Gastrocnemius medialis (tissue), 4 donors: ENCODE data around the gene POU2AF1. TPM values are rescaled to one million over a fixed set of nuclear protein-coding genes. Genes with fewer than 3 reads are reported as not detected.

Experiments
- ATAC-seq, 2 donors: fragments of 150-250 bp; one replicate each; pipeline ENCODE4 v1.9.1; 2016
- DNase-seq, 2 donors: peaks; one replicate each; pipeline ENCODE4 v3.0.0-alpha.2; 2019
- H3K27ac ChIP-seq, 4 donors: fragments of 200-600 bp; sonication (generic); 1 replicate in 1 of 4; 2 replicates in 3 of 4; pipeline ENCODE4 v1.5.1; 2016 to 2018; ENCODE audit warnings: mild to moderate bottlenecking in 2 of 4, moderate library complexity in 1 of 4
- H3K27me3 ChIP-seq, 3 donors: fragments of 200-600 bp; sonication (generic) in 2 of 3; 1 replicate in 1 of 3; 2 replicates in 2 of 3; pipeline versions ENCODE4 v1.5.1 to v1.6.0; 2016 to 2019; ENCODE audit warnings: mild to moderate bottlenecking in 1 of 3, moderate library complexity in 1 of 3
- H3K36me3 ChIP-seq, 2 donors: fragments of 200-600 bp; sonication (generic) in 1 of 2; one replicate each; pipeline ENCODE4 v1.5.1; 2017 to 2018
- H3K4me1 ChIP-seq, 2 donors: fragments of 200-600 bp; sonication (generic) in 1 of 2; one replicate each; pipeline ENCODE4 v1.5.1; 2016 to 2017; ENCODE audit warnings: mild to moderate bottlenecking in 2 of 2
- H3K4me3 ChIP-seq, 4 donors: fragments of 200-600 bp; sonication (generic) in 3 of 4; 1 replicate in 1 of 4; 2 replicates in 3 of 4; pipeline ENCODE4 v1.5.1; 2016 to 2019; ENCODE audit warnings: mild to moderate bottlenecking in 2 of 4
- H3K9me3 ChIP-seq, 3 donors: fragments of 200-600 bp; sonication (generic) in 2 of 3; 1 replicate in 1 of 3; 2 replicates in 2 of 3; pipeline ENCODE4 v1.5.1; 2016 to 2019
- CTCF ChIP-seq, 5 experiments: fragments of 450-650 bp in 3 of 5; fragments of 200-600 bp in 2 of 5; sonication (generic) in 2 of 5; IDR thresholded peaks in 4 of 5; conservative IDR thresholded peaks in 1 of 5; 1 replicate in 4 of 5; 2 replicates in 1 of 5; pipeline ENCODE4 v1.5.1; 2016 to 2019; ENCODE audit warnings: antibody characterized with exemption in 5 of 5, mild to moderate bottlenecking in 3 of 5, moderate library complexity in 3 of 5
- POLR2A ChIP-seq, 2 donors: fragments of 450-650 bp; IDR thresholded peaks; one replicate each; pipeline ENCODE4 v1.6.1; 2017; ENCODE audit warnings: antibody characterized with exemption in 2 of 2, mild to moderate bottlenecking in 2 of 2, moderate library complexity in 2 of 2
- in situ Hi-C, 4 donors: fragments of 200-750 bp; cut with MboI; loops; one replicate each; pipeline versions ENCODE4 v1.15.0 to v1.8.0; 2017; ENCODE audit warnings: low sequenced_read_pairs in 4 of 4
- intact Hi-C: fragments of 100-400 bp; cut with DNase I; formaldehyde crosslinking; loops from one replicate; pipeline ENCODE4 v1.15.1; 2023; ENCODE audit warnings: low total_unique reads
- total RNA-seq, 4 donors: library from RNA; depleted of rRNA; stranded (reverse); fragments of >200 nt; gene quantifications; one replicate each; pipeline versions ENCODE4 v1.1.0 to v1.2.3, GENCODE V29; 2016

POU2AF1 gene
- total RNA-seq, 4 donors from 2014 or later = 0.29 to 0.78 TPM; not detected in 2

GRCh38 chr11:111307472-111308108 lies 71.5 kb downstream of the POU2AF1 start:
- in situ Hi-C loops = no loop called here

GRCh38 chr11:111306321-111306720 lies 72.8 kb downstream of the POU2AF1 start:
- Histone ChIP-seq H3K36me3 (no peaks in the 10 kb centered on the region), H3K27me3 (no peaks in the 10 kb centered on the region), H3K27ac (no peak overlapping the region), H3K9me3 (no peaks in the 10 kb centered on the region), H3K4me1 (peaks cover 0 to 3% of the 10 kb centered on the region in 2 donors), H3K4me3 (no peak overlapping the region)
- intact Hi-C loops = no loop called here
- in situ Hi-C loops = no loop called here
- no peak for ATAC-seq
- no peak for TF ChIP-seq POLR2A (IDR thresholded peaks at IDR 0.05)
- no peak for TF ChIP-seq CTCF (IDR thresholded peaks at IDR 0.05 in 4 of 5, conservative IDR thresholded peaks at IDR 0.05 in 1 of 5)
- DNase-seq = no peak

More at GRCh38 chr11:111307472-111308108, 71.5 kb downstream of the POU2AF1 start:
- ATAC-seq (no peak), DNase-seq (no peak)
- Histone ChIP-seq H3K27me3 (no peaks in the 10 kb centered on the region), H3K4me3 (no peak overlapping the region), H3K36me3 (no peaks in the 10 kb centered on the region), H3K27ac (no peak overlapping the region), H3K4me1 (peaks cover 0 to 3% of the 10 kb centered on the region in 2 donors), H3K9me3 (no peaks in the 10 kb centered on the region)
- TF ChIP-seq CTCF (IDR thresholded peaks at IDR 0.05 in 4 of 5, conservative IDR thresholded peaks at IDR 0.05 in 1 of 5) (no peak), POLR2A (IDR thresholded peaks at IDR 0.05) (no peak)
- intact Hi-C loops = no loop called here

GRCh38 chr11:111305876-111306275 lies 73.2 kb downstream of the POU2AF1 start:
- DNase-seq = no peak
- H3K4me3 ChIP-seq = no peak overlapping the region
- no peaks in the 10 kb centered on the region for H3K9me3 ChIP-seq
- no peak overlapping the region for H3K27ac ChIP-seq
- no peaks in the 10 kb centered on the region for H3K36me3 ChIP-seq
- ATAC-seq = no peak
- peaks cover 0 to 3% of the 10 kb centered on the region in 2 donors for H3K4me1 ChIP-seq
- in situ Hi-C loops = no loop called here
- intact Hi-C loops = no loop called here
- H3K27me3 ChIP-seq = no peaks in the 10 kb centered on the region
- TF ChIP-seq POLR2A (IDR thresholded peaks at IDR 0.05) (no peak), CTCF (IDR thresholded peaks at IDR 0.05 in 4 of 5, conservative IDR thresholded peaks at IDR 0.05 in 1 of 5) (no peak)

GRCh38 chr11:111305162-111305802 lies 73.8 kb downstream of the POU2AF1 start:
- in situ Hi-C loops (no loop called here), intact Hi-C loops (no loop called here)
- Histone ChIP-seq H3K4me3 (no peak overlapping the region), H3K4me1 (peaks cover 0 to 3% of the 10 kb centered on the region in 2 donors), H3K27ac (no peak overlapping the region), H3K27me3 (no peaks in the 10 kb centered on the region), H3K9me3 (no peaks in the 10 kb centered on the region), H3K36me3 (no peaks in the 10 kb centered on the region)
- DNase-seq = no peak
- TF ChIP-seq CTCF (IDR thresholded peaks at IDR 0.05 in 4 of 5, conservative IDR thresholded peaks at IDR 0.05 in 1 of 5) (no peak), POLR2A (IDR thresholded peaks at IDR 0.05) (no peak)
- ATAC-seq = no peak
